ENCODE data around the gene PDCD2L.
"Not testable (repeated sequence)": the region's sequence is repeated elsewhere in the genome, so short reads cannot be mapped to it uniquely, and the experiment has no call there.

PDCD2L gene

GRCh38 chr19:34418300-34418699 is 14.1 kb downstream of the PDCD2L start:
- DNase-seq = no peak

- no peak for DNase-seq
Measured at GRCh38 chr19:34426096-34426661, 22.0 kb downstream of the PDCD2L start.

- DNase-seq = no peak
Measured at GRCh38 chr19:34428549-34429285, 24.5 kb downstream of the PDCD2L start.

GRCh38 chr19:34429553-34429952 is 25.4 kb downstream of the PDCD2L start:
- no peak for DNase-seq

GRCh38 chr19:34430738-34431625 is 26.8 kb downstream of the PDCD2L start:
- DNase-seq = peak; percentile 8

- DNase-seq = no peak
Measured at GRCh38 chr19:34431681-34432402, 27.6 kb downstream of the PDCD2L start.

- DNase-seq = no peak
Measured at GRCh38 chr19:34432797-34433196, 28.6 kb downstream of the PDCD2L start.

GRCh38 chr19:34436716-34437115 is 32.5 kb downstream of the PDCD2L start:
- no peak for DNase-seq

GRCh38 chr19:34448191-34448590 is 44.0 kb downstream of the PDCD2L start:
- no peak for DNase-seq

GRCh38 chr19:34452723-34453122 is 48.5 kb downstream of the PDCD2L start:
- DNase-seq = no peak

- no peak for DNase-seq
Measured at GRCh38 chr19:34454091-34454490, 49.9 kb downstream of the PDCD2L start.

GRCh38 chr19:34454685-34455084 is 50.5 kb downstream of the PDCD2L start:
- no peak for DNase-seq

- not testable (repeated sequence) for DNase-seq
Measured at GRCh38 chr19:34455783-34456480, 51.7 kb downstream of the PDCD2L start.

GRCh38 chr19:34457446-34457845 is 53.2 kb downstream of the PDCD2L start:
- DNase-seq = no peak

GRCh38 chr19:34458677-34459076 is 54.5 kb downstream of the PDCD2L start:
- no peak for DNase-seq

GRCh38 chr19:34459614-34460013 is 55.4 kb downstream of the PDCD2L start:
- no peak for DNase-seq

GRCh38 chr19:34461375-34462100 is 57.3 kb downstream of the PDCD2L start:
- no peak for DNase-seq

GRCh38 chr19:34464785-34465184 is 60.6 kb downstream of the PDCD2L start:
- DNase-seq = not testable (repeated sequence)

GRCh38 chr19:34468409-34468808 is 64.2 kb downstream of the PDCD2L start:
- no peak for DNase-seq

- not testable (repeated sequence) for DNase-seq
Measured at GRCh38 chr19:34469026-34469425, 64.8 kb downstream of the PDCD2L start.

GRCh38 chr19:34471906-34472700 is 67.9 kb downstream of the PDCD2L start:
- DNase-seq = no peak

Data from DMS 273 treated with DMSO at 0.1 percent for 48 hours (cell line).